Stimulated activated CD4-positive, alpha-beta T cell treated with anti-CD3 and anti-CD28 coated beads, Interleukin-15, amount 100 ng/mL, for 1 hour (primary cell): ENCODE results near the gene HNRNPU.

Experiments used
- DNase-seq, 2 donors: peaks; one replicate each; pipeline ENCODE4 v3.0.0-alpha.2; 2020; ENCODE audit warnings: low read depth in 1 of 2, low spot score in 1 of 2

HNRNPU gene

GRCh38 chr1:244862699-244863490 lies 1.4 kb downstream of the HNRNPU start:
- peak; percentile 92 to 98 for DNase-seq

GRCh38 chr1:244862354-244862698 lies 2.0 kb downstream of the HNRNPU start:
- DNase-seq = no peak

- no peak for DNase-seq
Measured at GRCh38 chr1:244861683-244862082, 2.7 kb downstream of the HNRNPU start.

- DNase-seq = no peak
Measured at GRCh38 chr1:244860914-244861610, 3.3 kb downstream of the HNRNPU start.

DNA sequence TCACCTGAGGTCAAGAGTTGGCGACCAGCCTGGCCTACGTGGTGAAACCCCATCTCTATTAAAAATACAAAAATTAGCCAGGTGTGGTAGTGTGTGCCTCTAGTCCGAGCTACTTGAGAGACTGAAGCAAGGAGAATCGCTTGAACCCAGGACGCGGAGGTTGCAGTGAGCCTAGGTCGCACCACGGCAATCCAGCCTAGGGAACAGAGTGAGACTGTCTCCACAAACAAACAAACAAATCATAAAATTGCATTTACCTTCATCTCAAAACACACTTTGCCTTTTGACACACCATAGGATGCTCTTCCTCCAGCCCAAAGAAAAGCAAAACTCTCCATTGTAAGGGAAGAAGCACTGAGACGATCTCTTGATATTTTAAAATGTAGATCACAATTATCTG lies 4.3 kb downstream of the HNRNPU start:
- DNase-seq = no peak

DNA sequence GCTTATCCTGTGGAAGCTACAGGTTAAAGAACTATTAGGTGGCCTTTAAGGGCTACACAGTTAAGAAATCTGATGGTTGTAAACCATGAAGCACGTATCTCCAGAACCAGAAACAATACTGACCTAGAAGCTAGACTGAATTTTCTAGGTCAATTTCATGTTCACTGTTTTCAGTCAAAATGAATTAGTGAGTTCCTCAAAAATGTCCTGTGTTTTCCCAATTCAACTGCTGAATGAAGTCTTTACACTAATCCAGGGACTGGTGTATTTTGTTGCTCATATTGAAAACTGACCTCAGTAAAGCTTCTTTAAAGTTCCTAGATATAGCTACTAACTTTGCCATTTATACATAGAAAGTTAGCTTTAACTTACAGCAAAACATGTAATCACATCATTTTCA lies 6.0 kb downstream of the HNRNPU start:
- DNase-seq = no peak

DNA sequence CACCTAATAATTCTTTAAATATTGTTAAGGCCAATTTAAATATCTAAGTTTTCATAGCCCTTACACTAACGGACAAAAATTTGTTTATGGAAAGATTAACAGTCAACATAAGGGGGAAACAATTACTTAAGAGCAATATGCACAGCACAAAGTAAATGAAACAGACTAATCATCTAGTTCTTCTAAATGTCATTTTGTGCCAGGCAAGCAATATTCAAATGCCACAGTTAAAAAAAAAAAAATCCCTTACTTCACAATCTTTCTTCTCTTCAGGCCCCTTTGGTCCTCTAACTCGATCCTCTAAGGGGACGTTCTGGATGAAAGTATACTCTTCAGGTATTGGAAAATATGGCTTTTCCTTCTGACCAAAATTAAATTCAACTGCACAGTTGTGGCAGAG lies 6.6 kb downstream of the HNRNPU start:
- DNase-seq = no peak

DNA sequence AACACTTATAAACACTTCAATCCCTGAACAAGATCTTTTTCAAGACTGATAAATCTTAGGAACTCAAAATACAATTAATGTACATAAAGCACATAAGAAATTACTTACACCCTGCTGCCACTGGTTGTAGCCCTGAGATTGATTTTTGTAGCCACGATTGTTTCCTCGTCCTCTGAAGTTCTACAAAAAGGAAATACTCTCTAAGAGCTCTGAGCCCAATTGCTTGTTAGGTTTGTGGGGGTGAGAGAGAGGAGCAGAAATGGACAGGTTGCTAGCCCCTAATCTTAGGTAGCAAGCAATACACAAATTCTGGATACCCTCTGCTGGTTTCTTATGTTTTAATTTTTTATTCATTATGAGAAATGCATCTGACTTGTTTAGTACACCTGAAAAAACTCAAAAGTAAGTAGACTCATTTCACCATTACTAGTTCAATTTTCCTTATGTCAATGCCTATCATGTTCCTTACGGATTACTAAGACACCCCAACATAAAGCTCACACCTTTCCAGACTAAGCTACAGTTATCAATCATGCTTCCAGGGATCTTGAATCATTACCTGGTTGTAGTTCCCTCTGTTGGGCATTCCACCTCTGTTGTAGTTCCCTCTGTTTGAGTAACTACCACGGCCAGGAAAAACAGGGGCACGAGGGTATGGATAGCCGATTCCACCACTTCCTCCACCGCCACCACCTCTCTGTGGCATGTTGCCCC lies 9.3 kb downstream of the HNRNPU start:
- DNase-seq = no peak

GRCh38 chr1:244854166-244854565 lies 10.2 kb downstream of the HNRNPU start:
- no peak for DNase-seq

DNA sequence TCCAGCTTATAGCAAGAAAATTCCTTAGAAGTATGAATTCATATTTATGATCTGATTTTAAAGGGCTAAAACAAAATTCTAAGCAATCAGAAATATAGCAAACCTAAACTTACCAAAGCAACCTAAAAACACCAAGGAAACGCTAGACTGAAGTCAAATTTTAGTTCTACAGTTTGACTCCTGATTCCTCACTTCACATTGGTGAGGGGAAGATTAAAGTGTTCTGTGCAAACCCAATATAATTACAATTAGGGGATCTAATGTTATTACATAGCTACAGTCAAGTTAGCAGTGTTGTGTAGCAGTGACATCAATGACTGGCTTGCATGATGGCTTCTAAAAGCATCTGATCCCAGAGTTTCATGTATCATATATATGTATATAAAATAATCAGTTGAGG lies 11.6 kb downstream of the HNRNPU start:
- DNase-seq = no peak

DNA sequence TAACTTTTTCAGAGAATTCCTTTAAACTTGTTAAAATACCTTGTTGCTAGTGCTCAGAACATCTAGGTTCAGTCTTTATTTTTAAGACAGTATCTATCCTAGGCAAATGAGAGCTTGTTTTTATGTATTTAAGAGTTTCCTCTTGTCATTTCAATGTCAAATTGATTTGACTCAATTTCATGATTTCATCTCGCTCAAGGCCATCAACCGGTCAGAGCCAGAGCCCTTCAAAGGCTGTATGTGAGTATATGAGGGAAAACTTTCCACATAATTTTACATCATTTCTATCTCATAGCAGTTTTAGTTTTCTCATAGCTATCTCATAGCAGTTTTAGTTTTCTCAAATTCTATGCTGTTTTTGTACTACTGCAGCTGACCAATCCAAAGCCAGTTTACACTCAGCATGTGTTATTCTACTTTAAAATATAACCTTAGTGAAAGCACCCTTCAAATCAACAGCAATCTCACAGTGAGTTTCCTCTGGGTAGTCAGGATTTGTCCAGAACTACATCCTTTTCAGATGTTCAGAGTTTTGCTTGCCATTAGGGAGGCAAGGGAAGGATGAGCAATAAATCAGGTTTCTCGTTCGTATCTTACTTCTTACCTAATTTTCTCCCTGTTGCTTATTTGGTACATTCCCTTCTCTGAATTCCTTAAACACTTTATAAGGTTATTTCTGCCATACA lies 12.7 kb downstream of the HNRNPU start:
- DNase-seq = no peak

DNA sequence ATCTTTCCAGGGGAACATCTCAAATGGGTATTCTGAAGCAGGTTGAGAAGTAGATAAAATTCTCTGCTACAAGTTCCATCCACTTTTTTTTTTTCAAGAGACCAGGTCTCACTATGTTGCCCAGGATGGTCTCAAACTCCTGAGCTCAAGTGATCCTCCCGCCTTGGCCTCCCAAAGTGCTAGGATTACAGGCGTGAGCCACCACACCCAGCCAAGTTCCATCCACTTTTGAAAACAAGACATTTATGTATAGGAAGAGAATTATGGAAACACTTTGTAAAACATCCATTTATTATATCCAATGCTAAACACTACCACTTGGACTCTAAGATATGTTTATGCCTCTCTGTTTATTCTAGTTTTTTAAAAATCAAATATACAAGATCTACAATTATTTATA lies 13.4 kb downstream of the HNRNPU start:
- no peak for DNase-seq

GRCh38 chr1:244850099-244850852 lies 14.1 kb downstream of the HNRNPU start:
- DNase-seq = no peak

DNA sequence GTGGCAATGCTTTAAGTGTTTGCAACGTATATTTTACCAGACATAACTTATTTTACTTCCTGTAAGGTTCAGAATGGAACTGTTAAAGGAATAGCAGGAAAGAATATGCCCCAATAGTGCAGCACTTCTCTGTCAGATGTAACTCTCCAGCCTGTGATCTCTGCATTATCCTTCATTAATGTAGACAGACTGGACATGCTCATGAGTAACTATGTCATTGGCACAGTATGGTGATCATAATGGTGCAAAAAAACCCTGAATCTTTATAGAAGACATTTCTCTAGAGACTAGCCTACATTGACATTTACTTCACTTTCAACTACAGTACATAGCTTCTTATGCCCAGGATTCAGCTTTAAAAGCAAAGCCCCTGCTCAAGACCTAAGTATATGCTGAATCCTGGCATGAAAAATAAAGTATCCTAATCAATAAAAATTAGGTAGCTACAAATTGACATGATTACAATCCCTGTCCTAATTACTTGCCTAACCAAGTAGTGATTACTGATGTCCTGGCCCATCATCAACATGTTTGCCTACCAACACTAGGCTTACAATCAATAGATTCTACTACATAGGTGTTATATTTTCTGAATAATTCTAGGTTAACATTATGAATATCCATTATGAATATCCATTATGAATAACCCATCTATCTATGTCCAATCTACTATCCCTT lies 15.0 kb downstream of the HNRNPU start:
- DNase-seq = no peak

GRCh38 chr1:244846653-244847052 lies 17.7 kb downstream of the HNRNPU start:
- no peak for DNase-seq

DNA sequence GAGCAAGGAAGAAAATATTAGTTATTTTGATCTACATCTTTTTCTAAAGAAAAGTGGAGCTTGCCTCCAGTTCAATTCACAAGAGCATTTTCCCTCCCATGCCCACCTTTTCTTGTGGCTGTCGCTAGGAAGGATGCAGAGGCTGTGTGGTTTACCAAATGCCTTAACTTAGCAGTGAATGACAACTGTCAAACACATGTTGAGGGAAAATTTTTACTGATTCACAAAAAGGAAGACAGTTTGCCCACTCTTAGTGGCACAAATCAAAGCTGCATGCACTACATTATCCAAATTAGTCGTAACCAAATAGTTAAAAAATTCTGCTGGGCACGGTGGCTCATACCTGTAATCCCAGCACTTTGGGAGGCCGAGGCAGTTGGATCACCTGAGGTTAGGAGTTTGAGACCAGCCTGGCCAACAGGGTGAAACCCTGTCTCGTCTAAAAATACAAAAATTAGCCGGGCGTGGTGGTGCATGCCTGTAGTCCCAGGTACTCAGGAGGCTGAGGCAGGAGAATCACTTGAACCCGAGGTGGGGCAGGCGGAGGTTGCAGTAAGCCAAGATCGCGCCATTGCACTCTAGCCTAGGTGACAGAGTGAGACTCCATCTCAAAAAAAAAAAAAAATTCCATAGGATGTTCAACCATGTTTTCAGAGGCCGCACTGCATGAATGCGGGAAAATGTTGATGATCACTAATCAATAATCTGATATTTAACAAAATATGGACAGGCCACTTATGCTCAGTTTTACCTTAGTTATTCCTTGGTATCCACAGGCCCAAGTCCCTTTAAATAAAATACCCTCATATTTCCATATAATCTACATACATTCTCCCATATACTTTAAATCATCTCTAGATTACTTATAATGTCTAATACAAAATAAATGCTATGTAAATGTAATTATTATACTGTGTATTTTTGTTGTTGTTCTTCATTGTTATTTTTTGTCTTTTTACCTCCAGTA lies 19.9 kb downstream of the HNRNPU start:
- DNase-seq = no peak

DNA sequence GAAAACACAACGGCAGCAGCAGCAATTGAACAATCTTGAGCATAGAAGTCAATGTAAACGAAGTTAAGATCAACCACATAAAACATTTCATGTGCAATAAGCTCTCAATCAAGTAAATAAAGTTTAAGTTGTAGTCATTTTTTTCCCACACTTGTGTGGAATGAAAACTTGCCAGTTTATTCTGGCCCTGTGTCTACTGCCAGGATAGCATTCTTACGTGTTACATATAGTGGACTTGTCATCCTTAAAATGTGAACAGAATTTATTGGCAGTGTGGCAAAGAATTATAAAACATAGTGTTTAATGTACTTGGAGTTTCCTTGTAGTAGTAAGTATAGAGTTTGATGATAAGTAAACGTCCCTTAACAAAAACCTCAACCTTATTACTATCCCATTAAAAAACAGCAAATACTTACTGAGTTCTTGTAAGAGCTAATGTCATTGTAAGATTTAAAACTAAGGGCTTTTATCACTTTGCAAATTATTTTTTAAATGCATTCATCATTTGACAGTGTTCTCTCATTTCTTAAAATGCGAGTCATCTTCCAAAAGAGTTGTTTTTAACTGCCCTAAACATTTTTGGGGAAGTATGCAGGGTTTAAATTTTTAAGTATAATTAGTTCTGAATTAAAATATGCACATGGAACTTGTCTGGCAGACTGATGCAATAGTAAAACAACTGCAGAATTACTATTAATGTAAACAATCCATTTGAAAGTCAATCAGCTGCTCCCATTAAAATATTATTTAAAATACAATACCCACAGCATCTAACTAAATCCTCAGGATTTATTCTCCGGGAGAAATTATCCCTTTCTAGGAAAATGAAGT lies 21.0 kb downstream of the HNRNPU start:
- DNase-seq = no peak

DNA sequence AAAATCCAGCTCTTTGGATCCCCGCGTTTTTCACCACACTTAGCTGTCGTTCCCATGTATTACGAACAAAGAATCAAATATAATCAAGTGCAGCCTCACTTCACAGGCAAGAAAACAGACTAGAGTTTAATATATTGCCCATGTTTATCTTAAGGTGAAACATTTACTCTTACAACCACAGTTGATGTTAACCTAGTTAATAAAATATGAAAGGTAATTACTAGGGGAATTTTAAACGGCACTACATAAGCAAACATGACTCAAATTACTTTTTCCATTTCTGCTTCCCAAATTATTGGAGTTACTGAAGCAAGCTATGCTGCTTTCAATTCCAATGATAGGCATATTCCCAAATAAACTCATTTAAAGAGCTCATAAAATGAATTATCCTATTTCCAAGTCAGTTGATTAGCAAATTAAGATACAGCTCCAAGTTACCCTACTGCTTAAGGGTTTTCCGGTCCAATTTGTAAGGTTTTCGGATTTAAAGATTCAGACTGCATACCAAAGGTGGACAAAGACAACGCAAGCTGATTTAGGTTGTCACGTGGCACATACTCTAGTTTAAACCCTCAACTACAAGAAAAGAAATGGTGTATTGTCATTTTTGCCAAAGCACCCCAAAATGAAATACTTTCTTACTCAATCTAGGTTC lies 22.9 kb downstream of the HNRNPU start:
- no peak for DNase-seq
